ENCODE data around the gene UAP1L1. TPM values are rescaled to one million over a fixed set of nuclear protein-coding genes. Genes with fewer than 3 reads are reported as not detected.
"Not testable (repeated sequence)": the region's sequence is repeated elsewhere in the genome, so short reads cannot be mapped to it uniquely, and the experiment has no call there.

UAP1L1 gene
- total and polyA plus RNA-seq, 2 of the 4 experiments (the other 2 are of a cell fraction): 2.3 to 9.8 TPM

DNA sequence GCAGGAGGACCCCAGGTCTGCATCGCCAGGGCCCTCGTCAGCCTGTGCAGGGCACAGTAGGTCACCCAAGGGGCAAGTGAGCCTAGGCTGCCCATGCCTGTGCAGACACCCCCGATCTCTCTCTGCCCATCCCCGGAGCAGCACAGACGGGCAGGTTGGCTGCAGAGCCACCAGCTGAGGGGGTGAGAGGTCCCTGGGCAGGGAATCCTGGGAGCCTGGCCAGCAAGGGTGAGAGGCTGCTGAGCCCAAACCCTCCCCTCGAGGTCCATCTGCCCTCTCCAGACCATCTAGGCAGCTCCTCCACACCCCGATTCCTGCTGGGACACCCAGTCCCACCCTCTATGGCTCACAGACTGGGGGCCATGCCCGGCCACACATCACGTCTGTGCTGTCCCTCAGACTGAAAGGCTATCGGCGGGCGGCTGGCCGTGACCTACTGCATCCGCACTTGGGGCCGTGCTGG is 40.0 kb downstream of the UAP1L1 start:
- no peak overlapping the region for H3K4ac ChIP-seq (ENCODE audit: low read depth, low read length)
- dilution Hi-C loops (cut with HindIII; ENCODE audit: low sequenced_read_pairs, unreplicated experiment): no loop called here
- H4K20me1 ChIP-seq (ENCODE audit: insufficient read depth, low read length): no peaks in the 10 kb centered on the region
- ChIA-PET POLR2A (ENCODE audit: unreplicated experiment) (no interaction called here), CTCF (no interaction called here)
- no peak overlapping the region for H2BK20ac ChIP-seq (ENCODE audit: low read depth, low read length)
- peaks cover 8% of the 10 kb centered on the region for H3K4me1 ChIP-seq (ENCODE audit: control insufficient read depth, insufficient read depth, low read length)
- no peak overlapping the region for H3K4me2 ChIP-seq (ENCODE audit: low read depth, low read length)
- 0 out of 4 replicates have a peak, but pooled peaks cover 0 to 3% of the 10 kb centered on the region in 2 experiments for H3K79me1 ChIP-seq (ENCODE audit: low read depth in 1 of 2, low read length in 2 of 2)
- no peak overlapping the region for H2BK120ac ChIP-seq (ENCODE audit: low read depth, low read length)
- no peaks in the 10 kb centered on the region for H3K9me3 ChIP-seq (ENCODE audit: control insufficient read depth, insufficient read depth, low read length)
- no peak overlapping the region for H3K9ac ChIP-seq (ENCODE audit: low read depth, low read length)
- peak overlapping the region; percentile 28 for H2AK9ac ChIP-seq (replicated peaks; ENCODE audit: low read depth, low read length, poor library complexity)
- no TSS peak for BruUV-seq (replicated peaks)
- H4K5ac ChIP-seq (ENCODE audit: low read depth, low read length): no peak overlapping the region
- H3K18ac ChIP-seq (ENCODE audit: low read depth, low read length): no peak overlapping the region
- TF ChIP-seq, protein P1, sequence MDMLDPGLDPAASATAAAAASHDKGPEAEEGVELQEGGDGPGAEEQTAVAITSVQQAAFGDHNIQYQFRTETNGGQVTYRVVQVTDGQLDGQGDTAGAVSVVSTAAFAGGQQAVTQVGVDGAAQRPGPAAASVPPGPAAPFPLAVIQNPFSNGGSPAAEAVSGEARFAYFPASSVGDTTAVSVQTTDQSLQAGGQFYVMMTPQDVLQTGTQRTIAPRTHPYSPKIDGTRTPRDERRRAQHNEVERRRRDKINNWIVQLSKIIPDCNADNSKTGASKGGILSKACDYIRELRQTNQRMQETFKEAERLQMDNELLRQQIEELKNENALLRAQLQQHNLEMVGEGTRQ (IDR thresholded peaks at IDR 0.05; ENCODE audit: low read depth, low read length): no peak
- no peak for TF ChIP-seq SMC3 (IDR thresholded peaks at IDR 0.05; ENCODE audit: low read depth, low read length)
- TF ChIP-seq MAFK (IDR thresholded peaks at IDR 0.05; ENCODE audit: low read depth, low read length): no peak
- H3K23ac ChIP-seq (ENCODE audit: low read depth, low read length): no peak overlapping the region
- no peak overlapping the region for H3K14ac ChIP-seq (replicated peaks; ENCODE audit: low read depth, low read length)
- no CpG with 5 or more reads among the region's 15 CpGs for WGBS, 2 experiments (ENCODE audit: extremely low coverage in 2 of 2, insufficient read length in 1 of 2)
- H4K91ac ChIP-seq (ENCODE audit: insufficient read depth, low read depth, low read length): no peak overlapping the region
- no peak overlapping the region for H3K56ac ChIP-seq (ENCODE audit: extremely low read depth, insufficient read depth, low read length)
- peaks cover 6% of the 10 kb centered on the region for H3K36me3 ChIP-seq (ENCODE audit: control insufficient read depth, insufficient read depth, low read length)
- no peaks in the 10 kb centered on the region for H3K27me3 ChIP-seq (ENCODE audit: control insufficient read depth, insufficient read depth, low read length)
- H2AFZ ChIP-seq (replicated peaks; ENCODE audit: low read length, poor library complexity): no peak overlapping the region
- intact Hi-C loops (cut with micrococcal nuclease): no loop called here
- H2BK5ac ChIP-seq (ENCODE audit: low read depth, low read length, poor library complexity, severe bottlenecking): no peak overlapping the region
- H3K9me1 ChIP-seq (ENCODE audit: insufficient read depth, low read length): no peaks in the 10 kb centered on the region
- in situ Hi-C loops (cut with MboI; ENCODE audit: low sequenced_read_pairs): no loop called here
- no peak for DNase-seq
- no peak overlapping the region for H2BK15ac ChIP-seq (ENCODE audit: low read depth, low read length)
- no peak for ATAC-seq (ENCODE audit: low read depth)
- no peak overlapping the region for H3K4me3 ChIP-seq (ENCODE audit: insufficient read depth, low read depth, low read length)
- no peak overlapping the region for H3K27ac ChIP-seq (ENCODE audit: insufficient read depth, low read length)
- H4K8ac ChIP-seq (ENCODE audit: low read depth in 2 of 2, low read length in 2 of 2): no peak overlapping the region
- H2AK5ac ChIP-seq (ENCODE audit: low read depth, low read length): no peak overlapping the region

DNA sequence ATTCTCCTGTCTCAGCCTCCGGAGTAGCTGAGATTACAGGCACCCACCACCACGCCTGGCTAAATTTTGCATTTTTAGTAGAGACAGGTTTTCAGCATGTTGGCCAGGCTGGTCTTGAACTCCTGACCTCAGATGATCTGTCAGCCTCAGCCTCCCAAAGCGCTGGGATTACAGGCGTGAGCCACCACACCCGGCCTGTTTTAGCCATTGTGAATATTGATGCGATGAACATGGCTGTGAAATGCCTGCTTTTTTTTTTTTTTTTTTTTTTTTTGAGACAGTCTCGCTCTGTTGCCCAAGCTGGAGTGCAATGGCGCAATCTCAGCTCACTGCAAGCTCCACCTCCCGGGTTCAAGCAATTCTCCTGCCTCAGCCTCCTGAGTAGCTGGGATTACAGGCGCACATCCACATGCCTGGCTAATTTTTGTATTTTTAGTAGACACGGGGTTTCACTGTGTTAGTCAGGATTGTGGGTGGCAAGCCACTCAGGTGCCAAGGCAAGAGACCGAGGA is 40.8 kb downstream of the UAP1L1 start:
- CTCF ChIA-PET; H2AFZ ChIP-seq (replicated peaks; ENCODE audit: low read length, poor library complexity); H4K8ac ChIP-seq (ENCODE audit: low read depth in 2 of 2, low read length in 2 of 2); H3K36me3 ChIP-seq (ENCODE audit: control insufficient read depth, insufficient read depth, low read length); H3K18ac ChIP-seq (ENCODE audit: low read depth, low read length); H3K14ac ChIP-seq (replicated peaks; ENCODE audit: low read depth, low read length); H3K79me1 ChIP-seq (ENCODE audit: low read depth in 1 of 2, low read length in 2 of 2); ATAC-seq (ENCODE audit: low read depth); H2BK15ac ChIP-seq (ENCODE audit: low read depth, low read length); H4K91ac ChIP-seq (ENCODE audit: insufficient read depth, low read depth, low read length); H3K4me1 ChIP-seq (ENCODE audit: control insufficient read depth, insufficient read depth, low read length); H2BK5ac ChIP-seq (ENCODE audit: low read depth, low read length, poor library complexity, severe bottlenecking); H4K5ac ChIP-seq (ENCODE audit: low read depth, low read length); H3K9me1 ChIP-seq (ENCODE audit: insufficient read depth, low read length); in situ Hi-C loops (cut with MboI; ENCODE audit: low sequenced_read_pairs); POLR2A ChIA-PET (ENCODE audit: unreplicated experiment); H2BK20ac ChIP-seq (ENCODE audit: low read depth, low read length); H4K20me1 ChIP-seq (ENCODE audit: insufficient read depth, low read length); H2BK120ac ChIP-seq (ENCODE audit: low read depth, low read length); H3K23ac ChIP-seq (ENCODE audit: low read depth, low read length); H3K9me3 ChIP-seq (ENCODE audit: control insufficient read depth, insufficient read depth, low read length); DNase-seq; H2AK5ac ChIP-seq (ENCODE audit: low read depth, low read length); BruUV-seq (replicated peaks); H3K4ac ChIP-seq (ENCODE audit: low read depth, low read length); H3K27ac ChIP-seq (ENCODE audit: insufficient read depth, low read length); H3K56ac ChIP-seq (ENCODE audit: extremely low read depth, insufficient read depth, low read length); H2AK9ac ChIP-seq (replicated peaks; ENCODE audit: low read depth, low read length, poor library complexity); H3K4me3 ChIP-seq (ENCODE audit: insufficient read depth, low read depth, low read length); H3K9ac ChIP-seq (ENCODE audit: low read depth, low read length); H3K4me2 ChIP-seq (ENCODE audit: low read depth, low read length); dilution Hi-C loops (cut with HindIII; ENCODE audit: low sequenced_read_pairs, unreplicated experiment); H3K27me3 ChIP-seq (ENCODE audit: control insufficient read depth, insufficient read depth, low read length): not testable (repeated sequence)
- intact Hi-C loops (cut with micrococcal nuclease): loop anchor here (1.0 kb wide), 1 partner anchor 109 kb away; the partner anchor contains the start of gene RNF224
- WGBS, 2 experiments (ENCODE audit: extremely low coverage in 2 of 2, insufficient read length in 1 of 2): no CpG with 5 or more reads among the region's 12 CpGs
